ENCODE results near the gene NELL2.

The NELL2 gene

DNA sequence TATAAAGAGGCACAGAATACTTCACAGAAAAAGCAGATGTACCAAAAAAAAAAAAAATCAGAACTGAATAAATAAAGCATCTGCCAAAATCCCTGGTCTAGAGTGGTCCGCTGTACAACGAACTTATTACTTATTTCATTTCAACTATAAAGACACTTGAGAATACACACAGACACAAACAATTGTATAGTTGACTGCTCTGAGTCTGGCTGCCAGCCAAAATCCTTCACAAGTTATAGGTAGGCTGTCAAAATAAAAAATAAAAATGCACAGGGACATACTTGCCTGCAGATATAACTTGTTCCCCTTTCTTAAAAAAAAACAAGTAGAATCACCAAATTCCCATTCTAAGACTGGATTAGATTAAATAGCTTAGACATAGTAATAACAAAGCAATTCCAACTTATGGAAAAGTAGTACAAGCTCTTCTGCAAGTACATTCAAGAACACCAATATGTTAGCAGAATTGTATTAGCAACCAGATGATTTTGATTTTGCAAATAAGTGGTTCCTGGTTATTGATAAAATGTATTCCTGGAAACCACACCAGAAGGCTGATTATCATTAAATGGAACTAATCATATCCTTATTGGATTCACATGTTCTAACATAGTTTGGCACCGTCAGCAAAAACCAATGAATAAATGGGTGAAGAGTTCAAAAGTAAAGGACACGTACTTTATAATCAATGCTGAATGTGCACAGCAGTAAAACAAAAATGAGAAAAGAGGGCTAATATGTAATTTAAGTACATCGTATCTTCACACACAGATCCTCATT lies 248.5 kb downstream of the NELL2 start:
- DNase-seq (ENCODE audit: low spot score) (no peak), ATAC-seq (ENCODE audit: low read depth) (no peak)
- Histone ChIP-seq H3K36me3 (ENCODE audit: low read depth) (no peaks in the 10 kb centered on the region), H3K27ac (ENCODE audit: poor library complexity, severe bottlenecking) (no peak overlapping the region), H3K4me3 (ENCODE audit: severe bottlenecking) (no peak overlapping the region), H3K27me3 (ENCODE audit: insufficient read depth, poor library complexity, severe bottlenecking) (peaks cover 6% of the 10 kb centered on the region), H3K4me1 (ENCODE audit: insufficient read depth, poor library complexity, severe bottlenecking) (no peaks in the 10 kb centered on the region), H3K9me3 (ENCODE audit: severe bottlenecking) (no peaks in the 10 kb centered on the region)
- TF ChIP-seq, protein P1, sequence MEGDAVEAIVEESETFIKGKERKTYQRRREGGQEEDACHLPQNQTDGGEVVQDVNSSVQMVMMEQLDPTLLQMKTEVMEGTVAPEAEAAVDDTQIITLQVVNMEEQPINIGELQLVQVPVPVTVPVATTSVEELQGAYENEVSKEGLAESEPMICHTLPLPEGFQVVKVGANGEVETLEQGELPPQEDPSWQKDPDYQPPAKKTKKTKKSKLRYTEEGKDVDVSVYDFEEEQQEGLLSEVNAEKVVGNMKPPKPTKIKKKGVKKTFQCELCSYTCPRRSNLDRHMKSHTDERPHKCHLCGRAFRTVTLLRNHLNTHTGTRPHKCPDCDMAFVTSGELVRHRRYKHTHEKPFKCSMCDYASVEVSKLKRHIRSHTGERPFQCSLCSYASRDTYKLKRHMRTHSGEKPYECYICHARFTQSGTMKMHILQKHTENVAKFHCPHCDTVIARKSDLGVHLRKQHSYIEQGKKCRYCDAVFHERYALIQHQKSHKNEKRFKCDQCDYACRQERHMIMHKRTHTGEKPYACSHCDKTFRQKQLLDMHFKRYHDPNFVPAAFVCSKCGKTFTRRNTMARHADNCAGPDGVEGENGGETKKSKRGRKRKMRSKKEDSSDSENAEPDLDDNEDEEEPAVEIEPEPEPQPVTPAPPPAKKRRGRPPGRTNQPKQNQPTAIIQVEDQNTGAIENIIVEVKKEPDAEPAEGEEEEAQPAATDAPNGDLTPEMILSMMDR (IDR thresholded peaks at IDR 0.05; ENCODE audit: poor library complexity, severe bottlenecking) = no peak

DNA sequence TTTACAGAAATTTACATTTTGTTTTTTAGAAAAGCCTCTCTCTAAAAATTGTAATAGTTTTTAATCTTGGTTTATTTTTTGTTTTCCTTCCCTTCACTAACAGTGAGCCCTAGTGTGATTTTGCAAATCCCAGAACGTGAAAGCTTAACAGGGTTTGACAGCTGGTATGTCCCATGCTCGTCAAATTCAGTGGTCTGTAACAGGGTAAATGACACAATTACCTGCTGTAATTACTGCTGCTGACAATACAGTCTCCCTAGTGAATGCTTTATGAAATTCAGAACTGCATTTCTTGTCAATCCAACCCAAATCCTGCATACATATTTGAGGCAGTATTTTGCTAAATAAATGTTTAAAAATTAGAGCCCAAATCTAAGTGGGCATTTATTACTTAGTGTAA lies 249.2 kb downstream of the NELL2 start:
- no peak overlapping the region for H3K27ac ChIP-seq (ENCODE audit: poor library complexity, severe bottlenecking)

DNA sequence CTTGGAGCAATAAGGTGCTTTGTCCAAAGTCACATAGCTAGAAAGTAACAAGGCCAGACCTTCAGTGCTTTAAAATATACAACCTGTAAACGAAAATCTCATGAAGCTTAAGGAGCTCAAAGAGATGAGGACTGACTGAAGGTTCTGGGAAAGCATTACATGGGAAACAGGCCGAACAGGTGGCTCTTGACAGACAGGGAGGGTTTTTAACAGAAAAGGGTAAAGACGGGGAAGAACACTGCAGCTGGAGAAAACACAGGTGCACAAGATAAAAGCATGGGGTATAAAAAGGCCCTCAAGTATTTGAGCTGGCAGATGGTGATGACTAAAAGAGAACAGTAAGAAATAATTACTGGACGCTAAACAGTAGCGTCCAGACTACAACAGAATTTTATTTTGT lies 257.2 kb downstream of the NELL2 start:
- H3K9me3 ChIP-seq (ENCODE audit: severe bottlenecking) = no peaks in the 10 kb centered on the region
- ATAC-seq (ENCODE audit: low read depth) (no peak), DNase-seq (ENCODE audit: low spot score) (no peak)
- no peak overlapping the region for H3K4me3 ChIP-seq (ENCODE audit: severe bottlenecking)
- no peak overlapping the region for H3K27ac ChIP-seq (ENCODE audit: poor library complexity, severe bottlenecking)
- peaks cover 27% of the 10 kb centered on the region for H3K27me3 ChIP-seq (ENCODE audit: insufficient read depth, poor library complexity, severe bottlenecking)
- no peaks in the 10 kb centered on the region for H3K4me1 ChIP-seq (ENCODE audit: insufficient read depth, poor library complexity, severe bottlenecking)
- TF ChIP-seq, protein P1 (IDR thresholded peaks at IDR 0.05; ENCODE audit: poor library complexity, severe bottlenecking) = no peak
- H3K36me3 ChIP-seq (ENCODE audit: low read depth) = no peaks in the 10 kb centered on the region

More for the DNA sequence above, 249.2 kb downstream of the NELL2 start:
- no peaks in the 10 kb centered on the region for H3K4me1 ChIP-seq (ENCODE audit: insufficient read depth, poor library complexity, severe bottlenecking)
- TF ChIP-seq, protein P1 (IDR thresholded peaks at IDR 0.05; ENCODE audit: poor library complexity, severe bottlenecking) = no peak
- H3K9me3 ChIP-seq (ENCODE audit: severe bottlenecking) = no peaks in the 10 kb centered on the region
- no peak for ATAC-seq (ENCODE audit: low read depth)
- peaks cover 6% of the 10 kb centered on the region for H3K27me3 ChIP-seq (ENCODE audit: insufficient read depth, poor library complexity, severe bottlenecking)
- no peak for DNase-seq (ENCODE audit: low spot score)
- H3K36me3 ChIP-seq (ENCODE audit: low read depth) = no peaks in the 10 kb centered on the region
- H3K4me3 ChIP-seq (ENCODE audit: severe bottlenecking) = no peak overlapping the region

DNA sequence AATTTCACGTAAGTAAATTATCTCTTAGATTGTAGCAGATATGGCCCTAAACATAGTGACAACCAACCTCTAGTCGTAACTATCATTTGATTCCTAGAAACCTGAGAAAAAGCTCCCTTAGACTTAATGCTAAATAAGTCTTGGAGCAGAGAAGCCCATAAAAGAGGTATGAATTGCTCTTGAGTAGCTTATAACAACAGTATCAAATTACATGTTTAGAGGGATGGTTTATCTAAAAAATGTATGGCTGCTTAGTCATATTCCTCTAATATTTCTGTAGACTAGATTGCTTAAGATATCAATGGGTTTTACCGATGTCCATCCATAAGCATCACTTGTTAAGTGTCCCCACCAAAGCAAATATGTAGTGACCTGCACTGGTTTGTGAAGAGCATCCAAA lies 259.7 kb downstream of the NELL2 start:
- H3K36me3 ChIP-seq (ENCODE audit: low read depth) = no peaks in the 10 kb centered on the region
- H3K27ac ChIP-seq (ENCODE audit: poor library complexity, severe bottlenecking) = no peak overlapping the region
- no peaks in the 10 kb centered on the region for H3K4me1 ChIP-seq (ENCODE audit: insufficient read depth, poor library complexity, severe bottlenecking)
- H3K4me3 ChIP-seq (ENCODE audit: severe bottlenecking) = no peak overlapping the region
- peaks cover 31% of the 10 kb centered on the region for H3K27me3 ChIP-seq (ENCODE audit: insufficient read depth, poor library complexity, severe bottlenecking)
- TF ChIP-seq, protein P1 (IDR thresholded peaks at IDR 0.05; ENCODE audit: poor library complexity, severe bottlenecking) = no peak
- no peaks in the 10 kb centered on the region for H3K9me3 ChIP-seq (ENCODE audit: severe bottlenecking)
- peak; percentile 61 for ATAC-seq (ENCODE audit: low read depth)
- no peak for DNase-seq (ENCODE audit: low spot score)

DNA sequence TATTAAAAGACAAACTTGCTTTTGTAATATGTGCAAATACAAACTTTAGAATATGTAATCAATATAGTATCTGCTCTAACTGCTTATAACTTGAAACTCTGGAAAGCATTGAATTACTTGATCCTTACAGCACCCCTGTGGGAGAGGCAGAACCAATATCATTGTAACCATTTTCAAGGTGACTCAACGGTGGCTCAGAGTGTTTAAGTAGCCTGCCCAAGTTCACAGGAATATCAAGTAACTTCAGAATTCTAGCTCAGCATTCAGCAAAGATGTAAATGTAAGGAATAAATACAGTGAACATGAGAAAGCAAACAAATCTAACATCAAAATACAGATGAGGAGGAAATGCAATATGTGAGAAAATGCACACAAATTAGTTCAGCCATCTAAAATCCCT lies 264.6 kb downstream of the NELL2 start:
- H3K9me3 ChIP-seq (ENCODE audit: severe bottlenecking) = no peaks in the 10 kb centered on the region
- no peak for ATAC-seq (ENCODE audit: low read depth)
- H3K36me3 ChIP-seq (ENCODE audit: low read depth) = no peaks in the 10 kb centered on the region
- H3K4me1 ChIP-seq (ENCODE audit: insufficient read depth, poor library complexity, severe bottlenecking) = no peaks in the 10 kb centered on the region
- TF ChIP-seq, protein P1 (IDR thresholded peaks at IDR 0.05; ENCODE audit: poor library complexity, severe bottlenecking) = no peak
- no peak overlapping the region for H3K27ac ChIP-seq (ENCODE audit: poor library complexity, severe bottlenecking)
- peaks cover 11% of the 10 kb centered on the region for H3K27me3 ChIP-seq (ENCODE audit: insufficient read depth, poor library complexity, severe bottlenecking)
- no peak overlapping the region for H3K4me3 ChIP-seq (ENCODE audit: severe bottlenecking)
- DNase-seq (ENCODE audit: low spot score) = no peak
